SU-DHL-6 (cell line): ENCODE results near the gene HACL1.

Experiments
- CTCF ChIP-seq: fragments of 200-600 bp; sonication (generic); IDR thresholded peaks from one replicate; pipeline ENCODE4 v1.5.1; 2017; ENCODE audit warnings: antibody characterized with exemption, mild to moderate bottlenecking, low read length, moderate library complexity; ENCODE audit not compliant: insufficient read depth, poor library complexity, severe bottlenecking
- EZH2phosphoT487 ChIP-seq: fragments of 200-600 bp; sonication (generic), shearing (Covaris generic); conservative IDR thresholded peaks from 2 replicates; pipeline ENCODE4 v1.6.1; 2018; ENCODE audit warnings: mild to moderate bottlenecking, antibody characterized with exemption, low read length, moderate library complexity, mixed read lengths

GRCh38 chr3:15520804-15521572 is 80.4 kb downstream of the HACL1 start:
- no peak for TF ChIP-seq CTCF
- no peak for TF ChIP-seq EZH2phosphoT487
